ENCODE measurements around the gene RYR1.
A peak's percentile ranks its signal among the peaks of the same experiment; 100 is the strongest.
"Not testable (repeated sequence)": the region's sequence is repeated elsewhere in the genome, so short reads cannot be mapped to it uniquely, and the experiment has no call there.

The RYR1 gene

GRCh38 chr19:38517980-38518379 is 84.5 kb downstream of the RYR1 start:
- DNase-seq = not testable (repeated sequence)

GRCh38 chr19:38519168-38519567 is 85.7 kb downstream of the RYR1 start:
- no peak for DNase-seq

GRCh38 chr19:38519988-38520387 is 86.5 kb downstream of the RYR1 start:
- no peak for DNase-seq

GRCh38 chr19:38522915-38523314 is 89.4 kb downstream of the RYR1 start:
- no peak for DNase-seq

- DNase-seq = no peak
Observed at GRCh38 chr19:38523319-38523718, 89.8 kb downstream of the RYR1 start.

GRCh38 chr19:38524369-38524768 is 90.9 kb downstream of the RYR1 start:
- no peak for DNase-seq

GRCh38 chr19:38524994-38525634 is 91.6 kb downstream of the RYR1 start:
- no peak for DNase-seq

- no peak for DNase-seq
Observed at GRCh38 chr19:38526430-38526829, 92.9 kb downstream of the RYR1 start.

GRCh38 chr19:38527466-38528136 is 94.1 kb downstream of the RYR1 start:
- no peak for DNase-seq

- DNase-seq = no peak
Observed at GRCh38 chr19:38528213-38528755, 94.8 kb downstream of the RYR1 start.

GRCh38 chr19:38528931-38529330 is 95.4 kb downstream of the RYR1 start:
- DNase-seq = no peak

GRCh38 chr19:38531515-38531914 is 98.0 kb downstream of the RYR1 start:
- DNase-seq = no peak

- DNase-seq = no peak
Observed at GRCh38 chr19:38532939-38533338, 99.4 kb downstream of the RYR1 start.

- DNase-seq = no peak
Observed at GRCh38 chr19:38534574-38534973, 101.1 kb downstream of the RYR1 start.

- no peak for DNase-seq
Observed at GRCh38 chr19:38535212-38535611, 101.7 kb downstream of the RYR1 start.

GRCh38 chr19:38537071-38537936 is 103.8 kb downstream of the RYR1 start:
- no peak for DNase-seq

GRCh38 chr19:38538386-38538785 is 104.9 kb downstream of the RYR1 start:
- DNase-seq = no peak

- no peak for DNase-seq
Observed at GRCh38 chr19:38538793-38539528, 105.5 kb downstream of the RYR1 start.

- DNase-seq = no peak
Observed at GRCh38 chr19:38539751-38540150, 106.3 kb downstream of the RYR1 start.

- no peak for DNase-seq
Observed at GRCh38 chr19:38542040-38542439, 108.5 kb downstream of the RYR1 start.

GRCh38 chr19:38543286-38543806 is 109.9 kb downstream of the RYR1 start:
- no peak for DNase-seq

GRCh38 chr19:38543807-38544568 is 110.5 kb downstream of the RYR1 start:
- DNase-seq = peak; percentile 32 to 81 (median 59)
